Activated CD8-positive, alpha-beta T cell treated with anti-CD3 and anti-CD28 coated beads for 36 hours (primary cell): ENCODE results near the gene AGO4. TPM values are rescaled to one million over a fixed set of nuclear protein-coding genes. Genes with fewer than 3 reads are reported as not detected.
"Not testable (repeated sequence)": the region's sequence is repeated elsewhere in the genome, so short reads cannot be mapped to it uniquely, and the experiment has no call there.

ENCODE experiments used
- ATAC-seq: fragments of 200-7000 bp; cut with Tn5 transposase; one replicate; pipeline ENCODE4 v1.10.0; 2021; ENCODE audit warnings: mild to moderate bottlenecking, moderate library complexity
- CTCF ChIA-PET: fragments of 350-600 bp; sonication (Branson Sonifier 250); formaldehyde crosslinking; loops from one replicate; lab custom pipeline; 2021; ENCODE audit warnings: antibody characterized with exemption; lab: Charles Lee
- POLR2A ChIA-PET: fragments of 350-600 bp; sonication (Branson Sonifier 250); formaldehyde crosslinking; loops from one replicate; lab custom pipeline; 2021; ENCODE audit warnings: antibody characterized with exemption; lab: Charles Lee
- DNase-seq: peaks from one replicate; pipeline ENCODE4 v3.0.0-alpha.2; 2020
- H3K27ac Mint-ChIP-seq: one replicate; pipeline ENCODE4 v1.8.0; 2021; ENCODE audit warnings: mild to moderate bottlenecking, mixed read lengths
- H3K27me3 Mint-ChIP-seq: one replicate; pipeline ENCODE4 v1.8.0; 2021; ENCODE audit warnings: mixed read lengths
- H3K36me3 Mint-ChIP-seq: one replicate; pipeline ENCODE4 v1.8.0; 2021; ENCODE audit warnings: low read depth, mixed read lengths
- H3K4me1 Mint-ChIP-seq: one replicate; pipeline ENCODE4 v1.8.0; 2021; ENCODE audit warnings: low read depth, mixed read lengths
- H3K4me3 Mint-ChIP-seq: one replicate; pipeline ENCODE4 v1.8.0; 2021; ENCODE audit warnings: mild to moderate bottlenecking, moderate library complexity, mixed read lengths
- H3K9me3 Mint-ChIP-seq: one replicate; pipeline ENCODE4 v1.8.0; 2021; ENCODE audit warnings: mixed read lengths
- intact Hi-C: fragments of 100-400 bp; cut with micrococcal nuclease; formaldehyde crosslinking; loops from one replicate; pipeline ENCODE4 v1.10.0; 2022
- total RNA-seq, 2 experiments: library from RNA; stranded (reverse); gene quantifications; one replicate each; pipeline ENCODE4 v1.2.3, GENCODE V29; 2021
- TF ChIP-seq, protein P1 (sequence below): fragments of 200-600 bp; IDR thresholded peaks from one replicate; pipeline ENCODE4 v1.8.0; 2022; ENCODE audit warnings: antibody characterized with exemption, mild to moderate bottlenecking

The AGO4 gene
- total RNA-seq, 2 experiments from 2014 or later: 3.8 to 3.9 TPM

GRCh38 chr1:35797380-35797779 is 10.4 kb upstream of the AGO4 start:
- ATAC-seq (no peak), DNase-seq (no peak)
- ChIA-PET CTCF (no interaction called here), POLR2A (interaction anchor here (0.6 to 0.8 kb wide), 2 partner anchors 12 to 1034 kb away, joined by 3 read pairs; no protein-coding TSS in a partner anchor)
- Mint-ChIP-seq H3K4me1 (no peaks in the 10 kb centered on the region), H3K4me3 (no peak overlapping the region), H3K36me3 (no peaks in the 10 kb centered on the region), H3K9me3 (no peaks in the 10 kb centered on the region), H3K27me3 (no peaks in the 10 kb centered on the region), H3K27ac (no peak overlapping the region)
- intact Hi-C loops: no loop called here
- TF ChIP-seq, protein P1, sequence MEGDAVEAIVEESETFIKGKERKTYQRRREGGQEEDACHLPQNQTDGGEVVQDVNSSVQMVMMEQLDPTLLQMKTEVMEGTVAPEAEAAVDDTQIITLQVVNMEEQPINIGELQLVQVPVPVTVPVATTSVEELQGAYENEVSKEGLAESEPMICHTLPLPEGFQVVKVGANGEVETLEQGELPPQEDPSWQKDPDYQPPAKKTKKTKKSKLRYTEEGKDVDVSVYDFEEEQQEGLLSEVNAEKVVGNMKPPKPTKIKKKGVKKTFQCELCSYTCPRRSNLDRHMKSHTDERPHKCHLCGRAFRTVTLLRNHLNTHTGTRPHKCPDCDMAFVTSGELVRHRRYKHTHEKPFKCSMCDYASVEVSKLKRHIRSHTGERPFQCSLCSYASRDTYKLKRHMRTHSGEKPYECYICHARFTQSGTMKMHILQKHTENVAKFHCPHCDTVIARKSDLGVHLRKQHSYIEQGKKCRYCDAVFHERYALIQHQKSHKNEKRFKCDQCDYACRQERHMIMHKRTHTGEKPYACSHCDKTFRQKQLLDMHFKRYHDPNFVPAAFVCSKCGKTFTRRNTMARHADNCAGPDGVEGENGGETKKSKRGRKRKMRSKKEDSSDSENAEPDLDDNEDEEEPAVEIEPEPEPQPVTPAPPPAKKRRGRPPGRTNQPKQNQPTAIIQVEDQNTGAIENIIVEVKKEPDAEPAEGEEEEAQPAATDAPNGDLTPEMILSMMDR: no peak

DNA sequence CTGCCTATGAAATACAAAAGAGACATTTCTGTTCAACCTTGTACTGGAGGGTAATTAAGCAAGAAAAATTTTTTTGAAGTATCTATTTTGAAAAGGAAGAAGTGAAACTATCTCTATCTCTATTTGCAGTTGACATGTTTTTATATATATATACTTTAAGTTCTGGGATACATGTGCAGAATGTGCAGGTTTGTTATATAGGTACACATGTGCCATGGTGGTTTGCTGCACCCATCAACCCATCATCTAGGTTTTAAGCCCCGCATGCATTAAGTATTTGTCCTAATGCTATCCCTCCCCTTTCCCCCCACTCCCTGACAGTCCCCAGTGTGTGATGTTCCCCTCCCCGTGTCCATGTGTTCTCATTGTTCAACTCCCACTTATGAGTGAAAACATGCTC is 9.8 kb upstream of the AGO4 start:
- ATAC-seq, H3K9me3 Mint-ChIP-seq, H3K36me3 Mint-ChIP-seq, POLR2A ChIA-PET, H3K27ac Mint-ChIP-seq, DNase-seq, H3K4me3 Mint-ChIP-seq, CTCF ChIA-PET, H3K4me1 Mint-ChIP-seq, H3K27me3 Mint-ChIP-seq, intact Hi-C loops: not testable (repeated sequence)

GRCh38 chr1:35800167-35800887 is 7.5 kb upstream of the AGO4 start:
- intact Hi-C loops, H3K27ac Mint-ChIP-seq, ATAC-seq, H3K36me3 Mint-ChIP-seq, H3K9me3 Mint-ChIP-seq, H3K27me3 Mint-ChIP-seq, DNase-seq, H3K4me3 Mint-ChIP-seq, POLR2A ChIA-PET, H3K4me1 Mint-ChIP-seq, CTCF ChIA-PET: not testable (repeated sequence)

- Mint-ChIP-seq H3K27ac (peak overlapping the region; percentile 81), H3K36me3 (no peaks in the 10 kb centered on the region), H3K27me3 (no peaks in the 10 kb centered on the region), H3K4me1 (peaks cover 28% of the 10 kb centered on the region), H3K9me3 (no peaks in the 10 kb centered on the region), H3K4me3 (peak overlapping the region; percentile 78)
- ChIA-PET CTCF (interaction anchor here (2.6 kb wide), 1 partner anchor 74 kb away, joined by 7 read pairs; the partner anchor contains the start of gene AGO1), POLR2A (interaction anchor here (0.8 to 1.4 kb wide), 2 partner anchors 11 to 40 kb away, joined by 3 read pairs; no protein-coding TSS in a partner anchor)
- peak; percentile 35 for DNase-seq
- intact Hi-C loops: no loop called here
- ATAC-seq: peak; percentile 64
- TF ChIP-seq, protein P1: no peak
These were observed 766 bp downstream of the AGO4 start for GRCh38 chr1:35808450-35809113.

DNA sequence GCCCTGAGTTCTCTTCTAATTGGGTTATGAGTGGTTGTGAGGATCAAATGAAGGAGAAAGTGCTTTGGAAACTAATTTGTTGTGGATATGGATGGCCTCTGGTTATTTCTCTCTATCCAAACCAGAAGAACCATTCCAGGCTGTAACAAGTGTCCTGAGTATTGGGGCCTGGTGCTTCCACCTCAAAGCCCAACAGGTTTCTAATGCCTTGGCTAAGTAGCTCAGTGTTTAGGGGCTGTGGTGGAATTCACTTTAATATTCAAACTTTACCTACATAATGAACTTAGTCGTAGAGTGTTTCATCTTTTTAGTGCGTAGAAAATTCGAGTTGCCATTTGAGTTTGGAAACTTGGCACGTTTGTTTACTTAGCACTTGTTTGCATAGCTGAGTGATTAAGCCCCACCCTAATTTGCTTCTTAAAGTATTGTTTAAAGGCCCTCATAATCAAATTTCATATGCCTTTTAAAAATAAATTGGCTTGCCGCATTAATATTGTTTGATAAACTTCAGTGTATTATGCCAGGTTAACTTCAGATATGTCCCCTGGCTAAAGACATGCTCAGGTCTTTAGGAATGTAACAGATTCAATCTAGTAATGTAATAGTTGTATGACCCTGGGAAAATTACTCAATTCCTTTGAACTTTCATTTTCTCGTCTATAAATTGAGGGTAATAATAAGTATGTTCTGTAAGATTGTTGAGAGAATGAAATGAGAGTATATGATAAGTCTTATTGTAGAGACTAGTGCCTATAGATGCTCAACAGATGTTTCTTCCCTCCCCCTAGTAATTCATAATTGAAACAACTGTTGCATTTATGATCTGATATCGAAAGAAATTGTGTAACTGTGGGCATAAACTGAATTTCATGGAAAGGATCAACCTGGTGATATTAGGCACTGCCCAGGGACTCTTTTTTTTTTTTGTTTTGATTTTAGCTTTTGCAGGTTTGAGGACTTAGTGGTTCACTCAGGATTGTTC is 1.6 kb downstream of the AGO4 start:
- no peaks in the 10 kb centered on the region for H3K9me3 Mint-ChIP-seq
- no peak for DNase-seq
- no peaks in the 10 kb centered on the region for H3K36me3 Mint-ChIP-seq
- H3K27ac Mint-ChIP-seq: peak overlapping the region; percentile 81
- no peak for ATAC-seq
- peaks cover 27% of the 10 kb centered on the region for H3K4me1 Mint-ChIP-seq
- ChIA-PET CTCF (interaction anchor here (2.6 kb wide), 1 partner anchor 74 kb away, joined by 7 read pairs; the partner anchor contains the start of gene AGO1), POLR2A (interaction anchor here (0.8 to 1.4 kb wide), 2 partner anchors 12 to 41 kb away, joined by 3 read pairs; no protein-coding TSS in a partner anchor)
- intact Hi-C loops: no loop called here
- TF ChIP-seq, protein P1: no peak
- H3K4me3 Mint-ChIP-seq: peak overlapping the region; percentile 78
- no peaks in the 10 kb centered on the region for H3K27me3 Mint-ChIP-seq
